Uterus (tissue), 2 donors: Measurements from ENCODE around the gene PPP1R7.

Experiments used
- CTCF ChIP-seq, 4 experiments: fragments of 200-600 bp in 2 of 4; fragments of 450-650 bp in 2 of 4; sonication (generic) in 2 of 4; IDR thresholded peaks; one replicate each; pipeline ENCODE4 v1.5.1; 2016 to 2019; ENCODE audit warnings: antibody characterized with exemption in 4 of 4, mild to moderate bottlenecking in 2 of 4, moderate library complexity in 1 of 4
- POLR2A ChIP-seq, 2 donors: fragments of 450-650 bp; IDR thresholded peaks; one replicate each; pipeline ENCODE4 v1.6.1; 2016; ENCODE audit warnings: antibody characterized with exemption in 2 of 2, mild to moderate bottlenecking in 1 of 2, moderate library complexity in 1 of 2

- TF ChIP-seq CTCF (IDR thresholded peaks at IDR 0.05): no peak
- TF ChIP-seq POLR2A (IDR thresholded peaks at IDR 0.05): no peak
Observed at GRCh38 chr2:241131531-241131930, 18.7 kb upstream of the PPP1R7 start.
